LHCN-M2 (cell line): Measurements from ENCODE around the gene A3GALT2. TPM values are rescaled to one million over a fixed set of nuclear protein-coding genes. Genes with fewer than 3 reads are reported as not detected.

Experiments
- DNase-seq: peaks from one replicate; pipeline ENCODE4 v3.0.0-alpha.2; 2012; ENCODE audit warnings: low read depth
- total RNA-seq: library from RNA; depleted of rRNA; stranded (reverse); fragments of >200 nt; gene quantifications from 2 replicates; pipeline ENCODE4 v1.2.3, GENCODE V29; 2014

The A3GALT2 gene
- total RNA-seq, 1 experiment from 2014 or later, result not detected

DNA sequence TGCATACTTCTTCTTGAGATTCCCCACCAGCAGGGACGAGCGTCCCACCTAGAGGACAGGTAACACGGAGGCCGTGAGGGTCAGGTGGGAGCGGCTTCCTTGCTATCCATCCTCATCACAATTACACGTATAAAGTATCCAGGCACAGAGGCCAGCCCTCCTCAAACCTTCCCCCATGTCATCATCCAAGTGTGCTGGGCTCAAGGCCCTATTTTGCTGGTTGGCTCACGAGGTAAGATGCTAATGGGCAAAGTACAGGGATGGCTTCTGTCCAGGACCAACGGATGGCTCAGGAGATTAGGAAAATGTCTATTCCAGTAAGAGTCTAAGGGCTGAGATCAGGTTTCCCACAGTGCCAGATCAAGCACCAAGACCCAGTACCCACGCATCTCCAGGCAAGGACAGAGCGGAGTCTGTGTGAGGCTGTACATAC is 11.5 kb upstream of the A3GALT2 start:
- peak; percentile 66 for DNase-seq

DNA sequence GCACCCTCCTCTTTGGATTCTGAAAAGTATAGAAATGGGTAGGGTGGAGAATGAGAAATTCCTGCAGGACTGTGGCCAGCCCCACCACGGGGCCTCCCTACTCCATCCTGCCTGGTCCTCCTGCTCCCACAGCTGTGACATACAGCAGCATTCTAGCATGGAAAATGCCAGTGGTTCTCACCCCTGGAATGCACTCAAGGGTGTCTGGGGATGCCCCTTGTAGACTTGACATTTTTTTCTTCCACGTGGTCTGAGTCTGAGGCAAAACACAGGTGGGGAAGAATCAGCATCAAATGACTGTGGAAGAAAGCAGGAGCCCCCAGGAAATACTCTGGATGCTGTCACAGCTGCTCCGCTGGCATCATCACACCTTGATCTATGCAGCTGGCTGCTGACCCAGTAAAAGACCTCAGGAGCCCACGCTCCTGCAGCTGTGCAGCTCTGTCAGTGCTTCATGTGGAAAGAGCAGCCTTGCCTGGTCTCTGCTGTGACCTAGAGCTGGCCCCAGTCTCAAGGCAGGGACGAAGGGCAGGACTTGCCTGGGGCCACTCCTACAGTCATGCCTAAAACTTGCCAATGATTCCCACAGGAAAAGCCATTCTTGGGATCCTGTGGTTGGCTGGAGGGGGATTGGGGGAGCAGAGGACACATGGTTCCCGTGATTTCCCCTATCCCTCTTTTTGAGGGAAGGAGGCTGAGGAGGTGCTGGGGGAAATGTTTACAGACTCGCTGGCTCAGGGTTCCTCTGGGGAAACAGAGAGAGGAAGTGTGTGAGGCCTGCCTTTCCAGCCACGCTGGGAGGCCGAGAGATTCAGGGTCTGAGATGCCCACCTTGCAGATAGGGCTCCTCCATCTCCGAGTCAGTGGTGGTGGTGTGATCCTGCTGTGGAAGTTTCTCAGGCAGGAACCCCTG is 10.8 kb upstream of the A3GALT2 start:
- peak; percentile 92 for DNase-seq

DNA sequence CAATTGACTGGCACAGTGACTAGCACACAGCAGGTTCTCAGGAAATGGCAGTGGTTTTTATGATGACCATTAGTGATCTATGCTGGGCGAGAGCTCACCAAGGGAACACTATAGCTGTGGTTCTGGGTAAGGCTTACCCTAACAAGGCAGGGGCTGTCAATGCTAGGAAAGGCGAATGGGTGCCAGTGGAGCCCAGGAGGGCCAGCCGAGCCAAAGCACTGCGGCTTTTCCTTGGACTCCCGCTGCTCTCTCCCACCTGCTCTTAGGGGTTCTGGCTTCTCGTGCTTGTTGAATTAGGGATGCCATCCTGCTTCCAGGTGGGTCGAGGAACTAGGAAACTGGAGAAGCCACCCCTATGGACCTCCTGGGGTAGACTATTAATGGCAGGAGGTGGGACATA is 10.0 kb upstream of the A3GALT2 start:
- no peak for DNase-seq

DNA sequence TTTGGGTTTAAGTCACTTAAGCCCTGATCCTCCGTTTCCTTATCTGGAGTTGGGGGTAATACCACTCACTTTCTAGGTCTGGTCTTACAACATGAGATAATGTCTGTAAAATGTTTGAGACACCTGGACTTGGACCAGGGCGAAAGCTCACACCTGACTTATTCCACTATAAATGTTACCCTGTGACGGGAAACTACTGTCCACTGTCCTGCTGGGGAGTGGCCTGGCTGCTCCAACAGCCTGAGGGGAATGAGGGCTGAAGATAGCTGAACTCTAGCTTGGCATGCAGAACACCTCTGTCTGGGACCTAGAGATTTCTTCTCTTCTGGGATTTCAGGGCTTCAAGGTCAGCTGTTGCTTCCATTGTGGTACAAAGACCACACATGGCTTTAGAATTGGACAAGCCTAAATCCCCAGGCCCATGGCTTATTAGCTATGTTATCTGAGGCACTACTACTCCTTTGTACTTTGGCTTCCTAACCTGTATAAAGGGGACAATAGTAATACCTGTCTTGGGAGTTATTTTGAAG is 9.5 kb upstream of the A3GALT2 start:
- DNase-seq, result no peak

DNA sequence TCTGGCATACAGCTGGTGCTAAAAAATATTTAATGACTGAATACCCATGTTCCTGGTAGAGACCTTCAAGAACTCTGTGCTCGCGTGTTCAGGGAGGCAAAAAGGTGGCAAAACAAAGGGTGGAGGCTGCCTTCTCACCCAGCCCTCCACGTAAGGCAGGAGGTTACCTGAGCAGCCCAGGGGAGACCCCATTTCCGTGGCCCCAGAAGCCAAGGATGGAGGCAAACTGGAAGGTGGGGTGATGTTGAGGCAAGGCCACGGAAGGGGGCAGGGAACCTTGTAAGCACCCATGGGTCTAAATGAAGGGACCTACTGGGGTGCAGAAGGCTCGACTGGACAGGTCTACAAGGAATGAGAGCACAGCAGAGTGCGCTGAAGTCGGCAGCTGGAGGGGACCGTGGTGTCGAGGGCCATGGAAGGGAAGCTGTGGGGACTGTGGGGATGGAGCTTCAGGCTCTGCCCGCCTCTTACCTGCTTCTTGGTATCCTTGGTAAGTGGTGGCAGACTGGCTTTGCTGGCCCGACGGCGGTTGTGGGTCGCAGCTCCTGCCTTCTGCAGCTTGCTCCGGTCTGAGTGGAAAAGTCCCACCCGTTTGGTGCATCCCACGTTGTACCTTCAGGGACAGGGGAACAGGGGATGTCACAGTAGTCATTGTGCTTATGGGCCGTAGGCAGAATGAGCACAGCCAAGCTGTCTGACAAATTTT is 8.9 kb upstream of the A3GALT2 start:
- DNase-seq, result no peak

DNA sequence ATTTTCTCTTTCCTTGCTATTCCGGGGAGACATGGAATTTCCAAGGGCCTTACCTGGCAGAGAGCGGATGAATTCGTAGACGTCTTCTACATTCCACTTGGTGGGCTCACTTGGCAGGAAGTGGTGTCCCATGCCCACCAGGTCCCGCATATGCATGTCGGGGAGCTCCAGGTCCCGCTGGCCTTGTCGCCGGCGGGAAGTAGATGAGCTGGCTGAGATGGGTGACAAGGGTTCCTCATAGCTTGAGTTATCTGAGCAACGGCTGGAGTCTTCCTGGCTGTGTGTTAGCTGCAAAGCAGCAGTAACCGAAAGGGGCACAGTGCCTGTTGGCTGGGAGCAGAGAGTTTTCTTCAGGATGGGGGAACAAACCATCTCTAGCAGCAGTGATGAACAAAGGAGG is 7.9 kb upstream of the A3GALT2 start:
- DNase-seq, result no peak

DNA sequence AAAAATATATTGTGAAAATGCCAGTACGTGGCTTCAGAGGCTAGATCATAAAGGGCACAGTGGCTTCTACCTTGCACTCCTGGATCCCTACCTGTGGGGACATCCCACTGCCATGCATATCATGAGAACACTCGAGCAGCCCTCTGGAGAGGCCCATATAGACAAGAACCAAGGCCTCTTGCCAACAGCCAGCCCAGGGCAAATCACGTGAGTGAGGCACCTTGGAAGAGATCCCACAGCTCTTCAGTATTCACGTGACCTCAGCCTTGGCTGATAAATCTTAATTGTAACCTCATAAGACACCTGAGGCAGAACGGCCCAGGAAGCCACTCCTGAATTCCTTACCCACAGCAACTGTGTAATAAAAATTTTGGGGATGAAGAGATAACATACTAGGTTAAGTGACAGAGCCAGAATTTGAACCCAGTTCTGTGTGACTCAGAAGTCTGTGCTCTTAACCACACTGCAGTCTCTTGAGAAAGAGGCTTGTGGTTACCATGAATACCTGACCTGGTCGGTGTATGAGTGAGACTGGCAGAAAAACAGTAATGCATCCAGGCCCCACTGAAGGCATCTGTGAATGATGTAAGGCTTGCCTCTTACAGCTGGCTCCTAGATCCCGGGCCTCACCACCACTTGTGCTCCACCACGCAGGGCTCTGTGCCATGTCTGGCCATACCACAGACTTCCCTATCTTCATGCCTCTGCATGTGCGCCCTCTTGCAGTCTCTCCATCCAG is 6.9 kb upstream of the A3GALT2 start:
- DNase-seq, result peak; percentile 99

DNA sequence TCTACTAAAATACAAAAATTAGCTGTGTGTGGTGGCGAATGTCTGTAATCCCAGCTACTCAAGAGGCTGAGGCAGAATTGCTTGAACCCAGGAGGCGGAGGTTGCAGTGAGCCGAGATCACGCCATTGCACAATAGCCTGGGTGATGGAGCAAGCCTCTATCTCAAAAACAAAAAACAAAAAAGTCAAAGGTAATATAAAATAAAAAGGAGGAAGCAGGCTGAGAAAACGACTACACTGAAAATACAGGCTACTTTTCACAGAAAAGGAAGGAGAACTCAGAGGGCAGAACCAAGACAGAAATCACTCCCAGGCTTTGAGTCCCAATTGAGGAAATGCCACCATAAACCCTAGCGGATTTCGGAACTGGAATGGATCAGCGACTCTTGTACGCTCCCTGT is 5.9 kb upstream of the A3GALT2 start:
- DNase-seq, result no peak

DNA sequence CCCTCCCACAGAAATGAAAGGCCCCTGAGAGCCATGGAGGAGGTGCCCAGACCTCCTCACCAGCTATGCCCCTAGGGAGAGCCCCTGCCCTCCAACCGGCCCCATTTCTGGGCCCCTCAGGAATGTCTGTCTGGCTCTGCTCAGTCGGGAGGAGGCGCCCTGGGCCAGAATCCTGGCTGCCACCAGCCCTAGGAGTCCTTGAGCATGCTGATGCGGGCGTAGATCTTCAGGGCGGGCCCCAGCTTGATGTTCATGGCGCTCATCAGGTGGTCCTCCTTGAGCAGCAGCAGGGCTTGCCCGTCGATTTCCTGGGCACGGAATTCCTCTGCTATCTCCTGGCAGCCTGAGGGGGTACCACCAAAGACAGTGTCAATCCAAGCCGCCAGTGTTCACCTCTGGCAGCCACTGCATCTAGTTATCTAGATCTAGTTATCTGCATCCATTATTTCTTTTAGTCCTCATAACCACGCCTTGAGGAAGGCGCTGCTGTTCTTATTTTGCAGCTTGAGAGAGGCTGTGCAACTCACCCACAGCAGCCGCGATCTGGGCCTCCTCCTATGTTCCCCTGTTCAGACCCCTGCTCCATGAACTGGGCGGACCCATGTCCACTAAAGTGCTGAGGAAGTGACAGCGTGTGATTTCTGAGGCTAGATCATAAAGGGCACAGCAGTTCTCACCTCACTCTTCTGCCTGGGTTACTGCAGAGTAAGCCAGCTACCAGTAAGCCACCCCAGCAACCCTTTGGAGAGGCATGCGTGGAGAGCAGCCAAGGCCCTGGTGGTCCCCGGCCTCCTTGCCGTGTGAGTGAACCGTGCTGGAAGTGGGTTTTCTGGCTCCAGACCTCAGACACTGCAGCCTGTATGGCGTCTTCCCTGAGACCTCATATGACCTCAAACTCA is 4.0 kb upstream of the A3GALT2 start:
- DNase-seq, result no peak

DNA sequence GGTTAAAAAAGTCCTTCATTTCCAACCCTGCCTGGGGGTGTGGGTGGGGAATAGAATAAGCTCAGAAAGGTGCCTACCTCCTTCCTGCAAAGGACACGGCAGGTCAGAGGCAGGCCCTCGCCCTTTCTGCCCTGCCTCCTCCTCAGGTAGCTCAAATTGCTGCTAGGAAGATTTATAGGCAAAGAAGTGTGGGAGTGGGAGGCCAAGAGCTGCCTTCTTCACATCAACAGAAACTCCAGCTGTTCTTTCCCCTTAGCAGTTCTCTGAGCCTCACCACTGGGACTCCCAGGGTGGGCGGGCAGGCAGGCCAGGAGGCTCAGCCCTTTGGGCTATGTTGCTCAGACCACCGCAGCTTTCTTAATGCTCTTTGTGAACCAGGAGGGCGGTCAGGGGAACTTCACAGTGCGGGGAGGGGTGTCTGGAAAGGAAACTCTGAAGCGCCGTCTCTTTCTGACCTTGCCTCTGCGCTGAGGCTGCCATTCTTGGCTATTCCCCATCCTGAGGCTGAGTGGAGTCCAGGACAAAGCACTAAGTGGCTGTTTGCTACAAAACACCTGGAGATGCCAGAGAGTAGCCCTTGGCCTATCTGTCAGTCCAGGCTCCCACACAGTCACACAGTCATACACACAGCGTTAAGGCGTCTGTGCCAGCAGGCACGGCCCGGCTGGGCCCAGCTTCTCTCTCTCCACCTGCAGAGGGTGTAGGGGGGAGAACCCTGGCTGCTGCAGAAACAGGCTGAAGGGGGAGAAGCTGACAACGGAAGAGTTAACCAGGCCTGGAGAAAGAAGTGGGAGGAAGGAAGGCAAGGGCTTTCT is 3.0 kb upstream of the A3GALT2 start:
- no peak for DNase-seq

DNA sequence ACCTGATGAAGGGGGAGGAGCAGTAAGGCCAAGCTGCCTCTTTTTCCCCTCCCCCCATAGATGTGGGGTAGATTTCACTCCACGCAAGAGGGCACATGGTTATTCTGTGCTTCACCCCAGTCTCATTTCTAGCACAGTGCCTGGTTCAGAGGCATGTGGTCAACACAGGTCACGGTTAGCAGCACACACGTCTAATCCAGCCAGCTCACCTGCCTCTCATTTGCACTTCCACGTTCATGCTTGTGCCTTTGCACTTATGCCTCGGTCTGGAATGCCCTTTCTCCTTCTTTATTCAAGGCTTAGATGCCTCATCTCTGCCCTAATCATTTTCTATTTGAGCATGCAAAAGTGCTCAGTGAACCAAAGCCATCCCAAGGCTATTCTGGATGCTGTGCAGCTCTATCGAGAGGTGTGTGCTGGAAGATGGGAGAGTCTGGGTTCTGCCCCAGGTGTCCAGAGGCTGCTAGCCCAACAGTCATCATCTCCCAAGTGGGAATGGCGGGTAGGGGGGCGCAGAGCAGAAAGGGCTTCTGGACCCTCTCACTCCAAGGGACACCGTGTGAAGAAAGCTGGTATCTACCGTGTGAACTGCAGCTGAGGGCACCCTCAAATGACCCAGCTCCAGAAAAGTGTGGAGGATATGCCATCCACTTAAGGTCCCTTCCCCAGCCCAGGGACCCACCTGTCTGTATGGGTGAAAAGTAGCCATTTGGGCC is 2.1 kb upstream of the A3GALT2 start:
- DNase-seq, result no peak

DNA sequence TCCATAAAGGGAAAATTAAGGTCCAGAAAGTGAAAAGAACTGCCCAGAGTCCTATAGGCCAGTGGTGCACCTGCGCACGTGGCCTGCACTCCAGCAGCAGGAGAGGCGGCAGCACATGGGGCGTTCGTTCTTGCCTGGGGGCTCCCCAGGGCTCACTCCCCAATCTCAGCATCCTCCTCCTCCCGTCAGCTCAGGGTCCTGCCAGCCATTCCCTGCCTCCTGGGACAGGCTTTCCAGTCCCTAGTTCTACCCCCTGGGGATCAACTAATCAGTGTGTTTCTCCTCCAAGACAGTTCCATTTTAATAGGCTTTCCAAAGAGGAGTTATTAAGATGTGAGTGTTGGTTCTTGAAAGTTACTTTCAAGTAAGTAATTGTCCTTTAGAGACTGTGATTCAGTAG is 1.2 kb upstream of the A3GALT2 start:
- no peak for DNase-seq

DNA sequence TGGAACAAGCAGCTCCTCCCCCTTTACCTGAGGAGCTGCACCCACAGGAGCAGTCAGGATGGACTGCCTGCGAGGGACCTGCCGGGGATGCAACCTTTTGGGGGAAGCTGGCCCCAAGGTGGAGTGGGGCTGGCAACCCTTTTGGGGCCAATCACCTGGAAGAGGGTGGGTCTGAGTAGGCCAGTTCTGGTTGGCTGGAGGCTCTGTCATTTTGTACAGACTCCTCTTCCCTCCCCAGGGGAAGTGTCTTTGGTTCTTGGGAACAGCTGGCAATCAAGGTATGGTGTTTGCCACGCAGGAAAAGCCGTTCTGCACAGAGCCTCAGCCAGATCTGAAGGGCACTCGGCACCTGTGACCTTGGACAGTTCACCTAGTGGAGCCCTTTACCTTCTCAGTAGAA is 280 bp upstream of the A3GALT2 start:
- no peak for DNase-seq

DNA sequence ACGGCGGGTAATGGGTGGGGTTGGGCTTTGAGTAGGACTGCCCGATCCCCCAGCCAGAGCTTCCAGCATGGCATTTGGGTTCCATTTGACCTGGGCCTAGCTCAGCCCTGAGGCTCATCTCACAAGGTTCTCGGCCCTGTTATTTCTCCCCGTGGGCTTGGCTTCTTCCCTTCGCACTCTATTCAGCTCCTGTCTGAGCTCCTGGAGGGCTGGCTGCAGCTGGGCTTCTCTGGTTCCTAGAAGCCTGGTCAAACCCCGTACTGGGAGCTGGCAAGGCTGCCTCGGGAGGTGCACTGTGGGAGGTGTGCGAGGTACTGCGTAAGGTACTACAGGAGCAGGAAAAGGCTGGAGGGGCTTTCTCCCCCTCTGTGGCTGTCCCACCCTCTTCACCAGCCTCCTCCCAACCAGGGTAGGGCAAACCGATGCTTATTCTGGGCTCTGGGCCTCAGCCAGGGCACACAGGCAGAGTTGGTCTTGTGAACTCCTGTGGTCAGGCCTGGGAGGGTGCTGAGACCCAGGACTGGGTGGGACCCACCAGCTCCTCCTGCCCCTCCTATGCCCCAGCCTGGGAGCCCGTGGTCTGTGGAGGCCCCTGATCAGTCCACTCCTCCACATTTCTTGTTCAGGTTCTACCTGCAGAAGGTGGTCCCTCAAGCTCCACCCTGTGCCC is 814 bp downstream of the A3GALT2 start:
- no peak for DNase-seq

DNA sequence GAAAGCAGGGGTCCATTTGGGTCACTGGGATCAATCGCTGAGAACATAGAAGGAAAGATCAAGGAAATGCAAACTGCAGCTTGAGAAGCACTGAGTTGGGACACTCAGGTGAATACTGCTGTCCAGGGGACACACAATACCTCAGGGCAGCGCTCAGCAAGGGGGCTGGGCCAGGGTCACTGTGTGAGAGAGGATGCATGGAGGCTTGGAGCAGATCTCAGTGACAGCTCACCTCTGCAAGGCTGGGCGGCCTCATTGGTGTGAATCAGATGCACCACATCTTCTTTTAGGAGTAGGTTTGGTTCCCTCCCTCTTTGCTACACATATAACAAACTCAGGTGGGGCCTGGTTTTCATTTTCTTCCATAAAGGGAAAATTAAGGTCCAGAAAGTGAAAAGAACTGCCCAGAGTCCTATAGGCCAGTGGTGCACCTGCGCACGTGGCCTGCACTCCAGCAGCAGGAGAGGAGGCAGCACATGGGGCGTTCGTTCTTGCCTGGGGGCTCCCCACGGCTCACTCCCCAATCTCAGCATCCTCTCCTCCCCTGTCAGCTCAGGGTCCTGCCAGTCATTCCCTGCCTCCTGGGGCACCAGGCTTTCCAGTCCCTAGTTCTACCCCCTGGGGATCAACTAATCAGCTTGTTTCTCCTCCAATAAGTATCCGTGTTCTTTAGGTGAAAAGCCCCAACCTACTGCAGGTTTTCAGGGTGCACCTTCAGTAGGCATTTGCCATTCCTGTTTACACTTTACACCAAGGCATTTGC is 1.5 kb downstream of the A3GALT2 start:
- no peak for DNase-seq

DNA sequence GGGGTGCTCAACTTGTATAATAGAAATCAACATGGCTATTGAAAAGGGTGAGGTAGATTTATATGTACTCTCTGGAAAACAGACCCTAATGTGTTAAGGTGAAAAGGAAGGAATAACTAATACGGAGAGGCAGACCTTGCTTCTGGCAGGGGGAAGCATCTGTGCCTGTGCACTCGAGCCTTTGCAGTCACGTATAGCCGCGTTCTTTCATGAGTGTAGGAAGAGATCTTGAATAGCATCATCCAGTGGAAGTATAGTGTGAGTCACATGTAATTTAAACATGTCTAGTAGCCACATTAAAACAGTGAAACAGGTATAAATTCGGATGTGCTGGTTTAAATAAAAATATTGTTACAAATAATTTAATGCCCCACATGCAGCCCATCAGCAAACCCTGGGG is 3.0 kb downstream of the A3GALT2 start:
- no peak for DNase-seq

DNA sequence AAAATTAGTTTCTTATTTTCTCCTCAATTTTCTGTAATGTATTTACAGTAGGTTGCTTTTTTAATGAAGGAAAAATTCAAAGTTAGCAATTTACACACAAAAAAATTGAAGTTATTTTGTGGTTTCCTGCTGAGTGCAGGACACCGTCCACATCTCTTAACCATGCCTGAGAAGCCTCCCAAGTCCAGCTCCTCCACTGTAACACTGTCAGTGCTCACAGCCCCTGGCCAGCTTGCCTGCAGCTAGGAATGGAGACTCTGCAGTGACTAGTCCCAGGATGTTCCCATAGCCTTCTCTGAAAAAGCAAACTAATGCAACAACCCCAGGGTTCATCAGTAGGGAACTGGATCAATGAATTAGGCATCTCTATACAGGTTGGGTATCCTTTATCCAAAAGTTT is 3.5 kb downstream of the A3GALT2 start:
- no peak for DNase-seq

DNA sequence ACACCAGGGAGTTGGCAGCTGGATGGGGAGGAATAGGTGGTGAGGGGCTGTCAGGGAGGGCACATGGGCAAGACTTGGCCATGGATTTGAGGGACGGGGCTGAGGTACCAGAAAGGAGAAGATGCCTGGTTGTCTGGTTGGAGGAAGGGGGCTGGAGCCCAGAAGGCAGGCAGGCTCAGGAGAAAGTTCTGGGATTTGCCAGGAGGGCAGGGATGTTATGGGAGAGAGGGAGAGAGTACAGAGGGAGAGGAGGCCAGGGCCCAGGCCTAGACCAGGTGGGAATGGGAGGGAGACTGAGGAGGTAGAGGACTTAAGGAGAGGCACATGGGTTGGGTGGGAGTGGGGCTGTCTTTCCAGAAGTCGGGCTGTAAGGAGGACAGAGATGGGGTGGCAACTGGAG is 4.3 kb downstream of the A3GALT2 start:
- DNase-seq, result no peak
